ENCODE measurements around the gene GRIP1.

DNA sequence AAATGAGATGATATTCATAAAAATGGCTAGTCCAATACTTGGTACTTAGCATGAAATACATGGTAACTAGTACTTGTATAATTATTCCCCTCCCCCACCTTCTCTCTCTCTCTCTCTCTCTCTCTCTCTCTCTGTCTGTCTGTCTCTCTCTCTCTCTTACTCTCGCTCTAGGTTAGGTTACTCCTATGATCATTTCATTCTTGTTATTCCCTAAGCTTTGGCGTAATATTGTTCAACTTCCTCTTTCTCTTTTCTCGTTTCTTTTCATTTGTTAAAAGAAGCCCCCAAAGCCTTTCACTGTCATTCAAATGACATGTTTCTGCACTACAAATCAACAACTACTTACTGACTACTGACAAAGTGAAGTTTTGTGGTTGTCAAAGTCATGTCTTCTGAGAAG, 89.8 kb downstream of the GRIP1 start:
- TF ChIP-seq YY1 (IDR thresholded peaks at IDR 0.05; ENCODE audit: insufficient read depth, insufficient read length): no peak
- no peak for TF ChIP-seq ZNF274 (IDR thresholded peaks at IDR 0.05; ENCODE audit: low read depth, low read length)

All from NT2/D1 (cell line).